Measurements from ENCODE around the gene IGF1R.

GRCh38 chr15:98663045-98663444, 14.7 kb downstream of the IGF1R start:
- no peak for TF ChIP-seq CTCF (IDR thresholded peaks at IDR 0.05)
- no peak for TF ChIP-seq POLR2A (IDR thresholded peaks at IDR 0.05)
- no peak for TF ChIP-seq POLR2AphosphoS5 (IDR thresholded peaks at IDR 0.05)
